WTC11 (cell line): ENCODE data around the gene TAAR8.

ENCODE experiments used
- ARID4B ChIP-seq: sonication (generic); formaldehyde crosslinking; IDR thresholded peaks from 2 replicates; pipeline ENCODE4 v1.8.0; 2023; ENCODE audit warnings: missing genetic modification reagents, mild to moderate bottlenecking, borderline replicate concordance
- ATF3 ChIP-seq: sonication (generic); formaldehyde crosslinking; conservative IDR thresholded peaks from 2 replicates; pipeline ENCODE4 v1.8.1; 2022; ENCODE audit warnings: mild to moderate bottlenecking, missing genetic modification reagents
- CBFB ChIP-seq: sonication (generic); formaldehyde crosslinking; IDR thresholded peaks from 2 replicates; pipeline ENCODE4 v1.8.1; 2022; ENCODE audit warnings: mild to moderate bottlenecking, low read depth, missing genetic modification reagents
- CTCF ChIP-seq: fragments of 200-600 bp; IDR thresholded peaks from 2 replicates; pipeline ENCODE4 v1.8.0; 2022; ENCODE audit warnings: antibody characterized with exemption
- E2F5 ChIP-seq: sonication (generic); formaldehyde crosslinking; IDR thresholded peaks from 2 replicates; pipeline ENCODE4 v1.8.1; 2022; ENCODE audit warnings: mild to moderate bottlenecking, moderate library complexity, missing genetic modification reagents
- ELF4 ChIP-seq: sonication (generic); formaldehyde crosslinking; IDR thresholded peaks from 2 replicates; pipeline ENCODE4 v1.8.1; 2022; ENCODE audit warnings: low read depth, mild to moderate bottlenecking, moderate library complexity, missing genetic modification reagents
- FOXJ3 ChIP-seq: sonication (generic); formaldehyde crosslinking; IDR thresholded peaks from 2 replicates; pipeline ENCODE4 v1.9.0; 2021; ENCODE audit warnings: missing genetic modification reagents, mild to moderate bottlenecking, borderline replicate concordance
- HMGXB4 ChIP-seq: sonication (generic); formaldehyde crosslinking; IDR thresholded peaks from 2 replicates; pipeline ENCODE4 v1.8.1; 2023; ENCODE audit warnings: mild to moderate bottlenecking, moderate library complexity, missing genetic modification reagents
- TCF7 ChIP-seq: sonication (generic); formaldehyde crosslinking; IDR thresholded peaks from 2 replicates; pipeline ENCODE4 v1.8.0; 2022; ENCODE audit warnings: mild to moderate bottlenecking, low read depth, missing genetic modification reagents, moderate library complexity

- no peak for TF ChIP-seq CTCF
- no peak for TF ChIP-seq ATF3 (CRISPR knock-in tag)
- no peak for TF ChIP-seq ARID4B (CRISPR knock-in tag)
- TF ChIP-seq ELF4 (CRISPR knock-in tag): no peak
- TF ChIP-seq FOXJ3 (CRISPR knock-in tag): no peak
- TF ChIP-seq E2F5 (CRISPR knock-in tag): no peak
- TF ChIP-seq CBFB (CRISPR knock-in tag): no peak
- TF ChIP-seq TCF7 (CRISPR knock-in tag): no peak
- TF ChIP-seq HMGXB4: no peak
These were observed 35.0 kb downstream of the TAAR8 start for GRCh38 chr6:132587424-132587823.
